ENCODE data around the gene NPSR1.

Gene NPSR1

DNA sequence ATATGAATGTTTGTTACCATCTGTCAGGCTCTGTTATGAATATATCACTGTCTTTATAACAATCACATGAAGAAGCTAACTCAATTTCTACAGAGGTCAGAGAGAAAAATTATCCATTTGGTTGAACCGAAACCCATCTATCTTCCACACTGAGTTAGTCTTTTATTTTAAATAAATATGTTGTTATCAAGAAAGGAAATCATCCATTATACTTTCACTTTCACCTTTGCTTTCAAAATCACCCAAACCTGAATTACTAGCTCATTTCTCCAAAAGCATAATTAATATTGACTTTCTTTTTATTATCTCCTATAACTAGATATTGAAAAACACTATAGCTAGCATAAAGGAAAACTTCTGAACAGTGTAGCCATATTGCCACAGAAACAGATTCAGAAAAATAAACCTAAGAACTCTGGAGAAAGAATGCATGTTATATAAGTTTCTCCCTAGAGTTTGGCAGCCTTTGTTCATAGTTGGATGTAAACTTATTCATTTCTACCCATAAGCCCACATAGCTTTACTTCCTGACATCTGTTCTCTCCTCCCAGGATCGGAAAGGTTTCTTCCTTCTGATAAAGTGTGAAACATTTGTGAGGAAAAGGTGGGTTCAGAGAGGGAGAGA, 66.0 kb downstream of the NPSR1 start:
- H3K27ac ChIP-seq (ENCODE audit: low read length, poor library complexity, severe bottlenecking) = no peak overlapping the region
- H2BK120ac ChIP-seq (ENCODE audit: low read depth, low read length) = no peak overlapping the region
- no peaks in the 10 kb centered on the region for H3K9me3 ChIP-seq (ENCODE audit: control insufficient read depth, low read length)
- H2BK15ac ChIP-seq (ENCODE audit: low read depth, poor library complexity, severe bottlenecking) = no peak overlapping the region
- no peak overlapping the region for H2AK5ac ChIP-seq (ENCODE audit: low read length, severe bottlenecking)
- no peak overlapping the region for H4K8ac ChIP-seq (ENCODE audit: low read length)
- no peak overlapping the region for H3K14ac ChIP-seq (ENCODE audit: low read length in 2 of 2)
- no peak overlapping the region for H3K18ac ChIP-seq (ENCODE audit: low read depth in 1 of 2, low read length in 2 of 2)
- no peaks in the 10 kb centered on the region for H3K79me1 ChIP-seq (replicated peaks; ENCODE audit: low read length, poor library complexity, severe bottlenecking)
- no peak overlapping the region for H4K91ac ChIP-seq (ENCODE audit: low read length)
- peaks cover 0 to 1% of the 10 kb centered on the region in 2 experiments for H3K27me3 ChIP-seq (ENCODE audit: control insufficient read depth in 1 of 2, insufficient read depth in 1 of 2, low read length in 2 of 2)
- H3K23ac ChIP-seq (ENCODE audit: low read length in 2 of 2) = no peak overlapping the region
- H3K4me3 ChIP-seq (ENCODE audit: insufficient read depth in 1 of 2, low read depth in 1 of 2, low read length in 2 of 2) = peak overlapping the region in 1 of 2 experiments; percentile 62
- no peak overlapping the region for H3K4me2 ChIP-seq (ENCODE audit: low read length, poor library complexity, severe bottlenecking)
- no peak overlapping the region for H2AFZ ChIP-seq (ENCODE audit: low read depth, low read length)
- H2BK12ac ChIP-seq (ENCODE audit: low read length in 2 of 2) = no peak overlapping the region
- peak overlapping the region; percentile 17 for H3K9ac ChIP-seq (ENCODE audit: low read length)
- H3K36me3 ChIP-seq (ENCODE audit: control insufficient read depth in 1 of 2, insufficient read depth in 2 of 2, low read depth in 1 of 2, low read length in 2 of 2) = no peaks in the 10 kb centered on the region
- no peak overlapping the region for H3K4ac ChIP-seq (ENCODE audit: low read depth in 1 of 2, low read length in 2 of 2)
- no peak for DNase-seq
- WGBS = no CpG with 5 or more reads among the region's 2 CpGs
- H3K4me1 ChIP-seq (ENCODE audit: control insufficient read depth, insufficient read depth, low read depth, low read length) = no peaks in the 10 kb centered on the region
- no peak overlapping the region for H2BK5ac ChIP-seq (ENCODE audit: low read depth, low read length, poor library complexity, severe bottlenecking)

- Histone ChIP-seq H3K18ac (ENCODE audit: low read depth in 1 of 2, low read length in 2 of 2) (no peak overlapping the region), H3K14ac (ENCODE audit: low read length in 2 of 2) (no peak overlapping the region), H4K91ac (ENCODE audit: low read length) (no peak overlapping the region), H3K4ac (ENCODE audit: low read depth in 1 of 2, low read length in 2 of 2) (no peak overlapping the region), H3K27ac (ENCODE audit: low read length, poor library complexity, severe bottlenecking) (no peak overlapping the region), H3K36me3 (ENCODE audit: control insufficient read depth in 1 of 2, insufficient read depth in 2 of 2, low read depth in 1 of 2, low read length in 2 of 2) (no peaks in the 10 kb centered on the region), H3K79me1 (replicated peaks; ENCODE audit: low read length, poor library complexity, severe bottlenecking) (no peaks in the 10 kb centered on the region), H3K4me3 (ENCODE audit: insufficient read depth in 1 of 2, low read depth in 1 of 2, low read length in 2 of 2) (no peak overlapping the region), H3K23ac (ENCODE audit: low read length in 2 of 2) (no peak overlapping the region), H2BK5ac (ENCODE audit: low read depth, low read length, poor library complexity, severe bottlenecking) (no peak overlapping the region), H3K4me2 (ENCODE audit: low read length, poor library complexity, severe bottlenecking) (no peak overlapping the region), H2AFZ (ENCODE audit: low read depth, low read length) (no peak overlapping the region), H4K8ac (ENCODE audit: low read length) (no peak overlapping the region), H3K27me3 (ENCODE audit: control insufficient read depth in 1 of 2, insufficient read depth in 1 of 2, low read length in 2 of 2) (no peaks in the 10 kb centered on the region), H2AK5ac (ENCODE audit: low read length, severe bottlenecking) (no peak overlapping the region), H3K4me1 (ENCODE audit: control insufficient read depth, insufficient read depth, low read depth, low read length) (no peaks in the 10 kb centered on the region), H3K9ac (ENCODE audit: low read length) (no peak overlapping the region), H2BK12ac (ENCODE audit: low read length in 2 of 2) (no peak overlapping the region), H2BK15ac (ENCODE audit: low read depth, poor library complexity, severe bottlenecking) (no peak overlapping the region), H3K9me3 (ENCODE audit: control insufficient read depth, low read length) (no peaks in the 10 kb centered on the region), H2BK120ac (ENCODE audit: low read depth, low read length) (no peak overlapping the region)
- DNase-seq = no peak
- WGBS = 86% methylated on average over 1 of the region's 1 CpG
Observed at GRCh38 chr7:34726221-34726620, 68.2 kb downstream of the NPSR1 start.

DNA sequence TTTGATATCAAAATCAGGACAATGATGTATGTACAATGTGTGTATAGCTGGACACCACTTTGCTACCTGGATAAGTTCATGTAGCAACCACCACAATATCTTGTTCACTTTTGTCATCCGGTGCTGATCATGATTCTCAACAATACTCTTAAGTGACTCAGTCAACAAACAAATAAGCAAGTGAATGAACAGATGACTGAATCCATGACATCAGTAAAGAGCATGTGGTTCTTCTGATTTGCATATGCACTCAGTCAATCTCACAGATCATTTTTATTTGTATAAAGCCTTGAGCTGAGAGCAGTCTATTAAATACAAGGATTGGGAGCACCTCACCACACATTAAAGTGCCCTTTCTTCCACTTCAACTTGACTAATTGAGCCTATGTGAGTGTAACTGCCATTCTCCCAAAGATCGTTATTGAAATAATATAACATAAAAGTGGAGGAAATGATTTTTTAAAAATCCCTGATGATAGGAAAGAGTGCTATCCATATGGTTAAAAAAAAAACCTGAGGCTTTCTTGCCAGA, 69.5 kb downstream of the NPSR1 start:
- no peak overlapping the region for H3K27ac ChIP-seq (ENCODE audit: low read length, poor library complexity, severe bottlenecking)
- no peak overlapping the region for H3K4me3 ChIP-seq (ENCODE audit: insufficient read depth in 1 of 2, low read depth in 1 of 2, low read length in 2 of 2)
- no peaks in the 10 kb centered on the region for H3K27me3 ChIP-seq (ENCODE audit: control insufficient read depth in 1 of 2, insufficient read depth in 1 of 2, low read length in 2 of 2)
- no peak overlapping the region for H3K9ac ChIP-seq (ENCODE audit: low read length)
- H3K4me2 ChIP-seq (ENCODE audit: low read length, poor library complexity, severe bottlenecking) = no peak overlapping the region
- no peak overlapping the region for H3K23ac ChIP-seq (ENCODE audit: low read length in 2 of 2)
- no peak overlapping the region for H2BK12ac ChIP-seq (ENCODE audit: low read length in 2 of 2)
- H3K9me3 ChIP-seq (ENCODE audit: control insufficient read depth, low read length) = no peaks in the 10 kb centered on the region
- no peak overlapping the region for H3K14ac ChIP-seq (ENCODE audit: low read length in 2 of 2)
- H3K4ac ChIP-seq (ENCODE audit: low read depth in 1 of 2, low read length in 2 of 2) = no peak overlapping the region
- H3K36me3 ChIP-seq (ENCODE audit: control insufficient read depth in 1 of 2, insufficient read depth in 2 of 2, low read depth in 1 of 2, low read length in 2 of 2) = no peaks in the 10 kb centered on the region
- 88% methylated on average over 1 of the region's 2 CpGs for WGBS
- DNase-seq = no peak
- no peak overlapping the region for H3K18ac ChIP-seq (ENCODE audit: low read depth in 1 of 2, low read length in 2 of 2)
- no peak overlapping the region for H2BK15ac ChIP-seq (ENCODE audit: low read depth, poor library complexity, severe bottlenecking)
- no peak overlapping the region for H2BK120ac ChIP-seq (ENCODE audit: low read depth, low read length)
- H4K8ac ChIP-seq (ENCODE audit: low read length) = no peak overlapping the region
- H4K91ac ChIP-seq (ENCODE audit: low read length) = no peak overlapping the region
- no peaks in the 10 kb centered on the region for H3K4me1 ChIP-seq (ENCODE audit: control insufficient read depth, insufficient read depth, low read depth, low read length)
- no peak overlapping the region for H2AK5ac ChIP-seq (ENCODE audit: low read length, severe bottlenecking)
- H2AFZ ChIP-seq (ENCODE audit: low read depth, low read length) = no peak overlapping the region
- H2BK5ac ChIP-seq (ENCODE audit: low read depth, low read length, poor library complexity, severe bottlenecking) = no peak overlapping the region
- no peaks in the 10 kb centered on the region for H3K79me1 ChIP-seq (replicated peaks; ENCODE audit: low read length, poor library complexity, severe bottlenecking)

DNA sequence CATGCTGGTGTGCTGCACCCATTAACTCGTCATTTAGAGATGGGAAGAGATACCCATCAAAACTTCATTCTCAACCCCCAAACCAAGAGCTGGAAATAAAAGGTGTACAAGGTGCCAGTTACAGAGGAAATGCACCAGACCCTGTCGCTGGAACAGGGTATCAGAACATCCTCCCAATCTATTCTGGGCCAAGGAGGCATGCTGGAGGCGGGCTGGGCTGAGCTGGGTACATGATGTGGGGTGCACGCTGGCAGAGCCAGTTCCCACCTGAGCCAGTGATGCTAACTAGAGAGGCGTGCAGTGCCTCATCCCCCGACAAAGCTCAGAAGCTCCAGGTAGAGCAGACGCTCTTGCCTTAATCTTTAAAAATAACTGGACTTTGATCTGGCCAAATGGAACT, 70.1 kb downstream of the NPSR1 start:
- Histone ChIP-seq H2AFZ (ENCODE audit: low read depth, low read length) (no peak overlapping the region), H2AK5ac (ENCODE audit: low read length, severe bottlenecking) (no peak overlapping the region), H3K4me2 (ENCODE audit: low read length, poor library complexity, severe bottlenecking) (no peak overlapping the region), H2BK15ac (ENCODE audit: low read depth, poor library complexity, severe bottlenecking) (no peak overlapping the region), H3K23ac (ENCODE audit: low read length in 2 of 2) (no peak overlapping the region), H3K27me3 (ENCODE audit: control insufficient read depth in 1 of 2, insufficient read depth in 1 of 2, low read length in 2 of 2) (no peaks in the 10 kb centered on the region), H3K14ac (ENCODE audit: low read length in 2 of 2) (no peak overlapping the region), H3K9me3 (ENCODE audit: control insufficient read depth, low read length) (no peaks in the 10 kb centered on the region), H3K36me3 (ENCODE audit: control insufficient read depth in 1 of 2, insufficient read depth in 2 of 2, low read depth in 1 of 2, low read length in 2 of 2) (no peaks in the 10 kb centered on the region), H3K79me1 (replicated peaks; ENCODE audit: low read length, poor library complexity, severe bottlenecking) (no peaks in the 10 kb centered on the region), H2BK120ac (ENCODE audit: low read depth, low read length) (no peak overlapping the region), H3K9ac (ENCODE audit: low read length) (no peak overlapping the region), H3K4me3 (ENCODE audit: insufficient read depth in 1 of 2, low read depth in 1 of 2, low read length in 2 of 2) (no peak overlapping the region), H2BK5ac (ENCODE audit: low read depth, low read length, poor library complexity, severe bottlenecking) (no peak overlapping the region), H3K27ac (ENCODE audit: low read length, poor library complexity, severe bottlenecking) (no peak overlapping the region), H4K8ac (ENCODE audit: low read length) (no peak overlapping the region), H3K4ac (ENCODE audit: low read depth in 1 of 2, low read length in 2 of 2) (no peak overlapping the region), H3K4me1 (ENCODE audit: control insufficient read depth, insufficient read depth, low read depth, low read length) (no peaks in the 10 kb centered on the region), H4K91ac (ENCODE audit: low read length) (no peak overlapping the region), H3K18ac (ENCODE audit: low read depth in 1 of 2, low read length in 2 of 2) (no peak overlapping the region), H2BK12ac (ENCODE audit: low read length in 2 of 2) (no peak overlapping the region)
- DNase-seq = no peak
- 84% methylated on average over 6 of the region's 7 CpGs for WGBS
